AG10803 (cell line): Measurements from ENCODE around the gene CEBPG.

Experiments
- DNase-seq: peaks from one replicate; pipeline ENCODE4 v3.0.0; 2010; ENCODE audit warnings: low read depth
- H3K4me3 ChIP-seq: 2 replicates; pipeline ENCODE4 v1.5.1; 2011; ENCODE audit warnings: mild to moderate bottlenecking, low read length, control low read depth
- TF ChIP-seq, protein P1 (sequence below): conservative IDR thresholded peaks from 2 replicates; pipeline ENCODE4 v1.5.1; 2011; ENCODE audit warnings: mild to moderate bottlenecking, low read length, control low read depth, inconsistent platforms

The CEBPG gene

DNA sequence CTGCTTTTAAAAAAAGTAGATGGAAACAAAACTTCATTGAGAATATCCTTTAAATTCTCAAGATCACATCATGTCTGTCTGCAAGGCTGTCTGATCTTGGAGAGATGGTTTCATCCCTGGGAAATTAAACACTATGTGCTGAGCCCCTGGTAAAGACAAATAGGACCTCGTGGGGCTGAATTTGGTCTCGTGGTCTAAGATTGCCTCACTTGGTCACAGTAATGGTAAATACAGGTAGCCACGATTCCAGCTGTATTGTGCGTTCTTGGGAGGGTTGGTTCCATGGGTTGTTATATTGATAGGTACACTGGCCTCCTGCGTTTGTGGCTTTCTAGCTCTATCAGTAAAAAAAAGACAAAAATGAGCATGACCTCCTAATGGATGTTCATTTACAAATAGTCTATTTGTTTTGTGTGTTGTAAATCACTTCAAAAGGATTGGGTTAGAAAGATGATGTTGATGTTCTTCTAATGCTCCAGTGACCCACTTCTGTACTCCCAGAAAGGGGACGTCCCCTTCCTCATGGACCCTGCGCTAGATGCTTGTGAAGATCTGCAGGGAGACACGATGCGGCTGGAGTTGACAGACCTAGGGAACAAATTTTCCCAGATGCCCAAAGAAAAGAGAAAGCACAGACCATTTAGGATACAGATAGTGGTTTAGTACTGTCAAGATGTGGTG, 1.8 kb downstream of the CEBPG start:
- DNase-seq: no peak
- H3K4me3 ChIP-seq: peak overlapping the region; percentile 97
- TF ChIP-seq, protein P1, sequence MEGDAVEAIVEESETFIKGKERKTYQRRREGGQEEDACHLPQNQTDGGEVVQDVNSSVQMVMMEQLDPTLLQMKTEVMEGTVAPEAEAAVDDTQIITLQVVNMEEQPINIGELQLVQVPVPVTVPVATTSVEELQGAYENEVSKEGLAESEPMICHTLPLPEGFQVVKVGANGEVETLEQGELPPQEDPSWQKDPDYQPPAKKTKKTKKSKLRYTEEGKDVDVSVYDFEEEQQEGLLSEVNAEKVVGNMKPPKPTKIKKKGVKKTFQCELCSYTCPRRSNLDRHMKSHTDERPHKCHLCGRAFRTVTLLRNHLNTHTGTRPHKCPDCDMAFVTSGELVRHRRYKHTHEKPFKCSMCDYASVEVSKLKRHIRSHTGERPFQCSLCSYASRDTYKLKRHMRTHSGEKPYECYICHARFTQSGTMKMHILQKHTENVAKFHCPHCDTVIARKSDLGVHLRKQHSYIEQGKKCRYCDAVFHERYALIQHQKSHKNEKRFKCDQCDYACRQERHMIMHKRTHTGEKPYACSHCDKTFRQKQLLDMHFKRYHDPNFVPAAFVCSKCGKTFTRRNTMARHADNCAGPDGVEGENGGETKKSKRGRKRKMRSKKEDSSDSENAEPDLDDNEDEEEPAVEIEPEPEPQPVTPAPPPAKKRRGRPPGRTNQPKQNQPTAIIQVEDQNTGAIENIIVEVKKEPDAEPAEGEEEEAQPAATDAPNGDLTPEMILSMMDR: no peak

- TF ChIP-seq, protein P1: no peak
- H3K4me3 ChIP-seq: peak overlapping the region; percentile 29
- DNase-seq: peak; percentile 40
Measured at GRCh38 chr19:33375837-33376159, 2.3 kb downstream of the CEBPG start.

DNA sequence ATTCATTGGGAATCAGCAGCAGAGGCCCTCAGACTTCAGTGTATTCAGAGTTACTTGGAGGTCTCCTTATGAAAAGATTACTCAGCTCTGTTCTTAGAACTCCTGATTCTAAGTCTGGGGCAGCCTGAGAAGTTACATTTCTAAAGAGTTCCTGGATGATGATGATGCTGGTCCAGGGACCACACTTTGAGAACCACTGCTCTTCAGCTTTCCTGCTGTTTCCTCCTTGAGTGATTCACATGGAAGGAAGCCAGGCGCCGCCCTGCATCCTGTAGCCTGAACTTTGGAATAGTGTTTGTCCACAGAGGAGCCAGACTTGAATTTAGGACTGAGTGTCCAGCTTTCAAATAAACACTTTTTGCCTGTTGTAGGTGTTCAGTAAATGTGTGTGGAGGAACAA, 2.9 kb downstream of the CEBPG start:
- DNase-seq: peak; percentile 88
- TF ChIP-seq, protein P1: no peak
- no peak overlapping the region for H3K4me3 ChIP-seq

GRCh38 chr19:33376941-33377557, 3.5 kb downstream of the CEBPG start:
- DNase-seq: no peak
- TF ChIP-seq, protein P1: no peak
- H3K4me3 ChIP-seq: no peak overlapping the region

GRCh38 chr19:33377586-33378475, 4.3 kb downstream of the CEBPG start:
- TF ChIP-seq, protein P1: no peak
- no peak overlapping the region for H3K4me3 ChIP-seq
- DNase-seq: peak; percentile 46

- TF ChIP-seq, protein P1: no peak
- H3K4me3 ChIP-seq: no peak overlapping the region
- DNase-seq: no peak
Measured at GRCh38 chr19:33379151-33379829, 5.8 kb downstream of the CEBPG start.
